Measurements from ENCODE around the gene DISP1. TPM values are rescaled to one million over a fixed set of nuclear protein-coding genes. Genes with fewer than 3 reads are reported as not detected.

The DISP1 gene
- total RNA-seq, 1 donor from 2014 or later = 22.9 TPM

DNA sequence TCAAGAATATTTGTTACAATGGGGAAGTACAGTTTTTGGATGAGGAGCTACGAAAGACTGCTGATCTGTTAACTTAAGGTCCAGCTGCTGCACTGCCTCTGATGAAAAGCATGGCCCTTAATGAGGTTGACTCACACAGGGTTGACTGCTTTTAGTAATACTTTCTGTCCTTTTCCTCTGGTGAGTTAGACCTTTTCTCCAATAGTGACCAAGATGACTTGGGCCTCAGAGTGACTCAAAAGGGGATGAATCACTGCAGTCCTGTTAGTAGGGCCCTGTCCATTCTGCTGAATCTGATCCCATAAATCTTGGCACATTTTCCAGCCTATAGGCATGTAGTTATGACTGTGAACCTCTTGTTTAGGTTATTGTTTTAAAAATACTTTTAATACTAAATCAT lies 2.7 kb downstream of the DISP1 start:
- Histone ChIP-seq H3K27me3 (no peaks in the 10 kb centered on the region), H3K9me3 (no peaks in the 10 kb centered on the region), H3K27ac (no peak overlapping the region), H3K4me3 (no peak overlapping the region), H3K36me3 (no peaks in the 10 kb centered on the region), H3K4me1 (peaks cover 17% of the 10 kb centered on the region)
- intact Hi-C loops (cut with DNase I) = no loop called here
- TF ChIP-seq, protein P1, sequence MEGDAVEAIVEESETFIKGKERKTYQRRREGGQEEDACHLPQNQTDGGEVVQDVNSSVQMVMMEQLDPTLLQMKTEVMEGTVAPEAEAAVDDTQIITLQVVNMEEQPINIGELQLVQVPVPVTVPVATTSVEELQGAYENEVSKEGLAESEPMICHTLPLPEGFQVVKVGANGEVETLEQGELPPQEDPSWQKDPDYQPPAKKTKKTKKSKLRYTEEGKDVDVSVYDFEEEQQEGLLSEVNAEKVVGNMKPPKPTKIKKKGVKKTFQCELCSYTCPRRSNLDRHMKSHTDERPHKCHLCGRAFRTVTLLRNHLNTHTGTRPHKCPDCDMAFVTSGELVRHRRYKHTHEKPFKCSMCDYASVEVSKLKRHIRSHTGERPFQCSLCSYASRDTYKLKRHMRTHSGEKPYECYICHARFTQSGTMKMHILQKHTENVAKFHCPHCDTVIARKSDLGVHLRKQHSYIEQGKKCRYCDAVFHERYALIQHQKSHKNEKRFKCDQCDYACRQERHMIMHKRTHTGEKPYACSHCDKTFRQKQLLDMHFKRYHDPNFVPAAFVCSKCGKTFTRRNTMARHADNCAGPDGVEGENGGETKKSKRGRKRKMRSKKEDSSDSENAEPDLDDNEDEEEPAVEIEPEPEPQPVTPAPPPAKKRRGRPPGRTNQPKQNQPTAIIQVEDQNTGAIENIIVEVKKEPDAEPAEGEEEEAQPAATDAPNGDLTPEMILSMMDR (IDR thresholded peaks at IDR 0.05) = no peak
- DNase-seq = no peak
- ATAC-seq = peak; percentile 48

DNA sequence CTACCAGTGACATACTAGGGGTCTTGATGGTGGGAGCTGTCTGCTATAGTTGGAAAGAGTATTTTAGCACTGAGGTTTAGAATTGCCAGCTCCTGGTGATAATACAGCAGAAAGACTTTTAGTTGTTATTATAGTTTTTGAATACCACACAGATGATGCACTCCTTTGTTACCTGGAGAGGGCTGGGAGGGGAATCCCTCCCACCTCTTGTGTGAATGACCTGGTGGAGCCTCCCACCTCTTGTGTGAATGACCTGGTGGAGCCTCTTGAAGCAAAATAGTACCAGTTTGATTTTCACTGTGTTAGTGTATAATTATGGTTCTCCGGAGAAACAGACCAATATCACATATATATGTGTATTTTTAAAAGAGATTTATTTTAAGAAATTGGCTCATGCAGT lies 3.3 kb downstream of the DISP1 start:
- H3K4me3 ChIP-seq = no peak overlapping the region
- no peak for DNase-seq
- no peaks in the 10 kb centered on the region for H3K9me3 ChIP-seq
- no peak overlapping the region for H3K27ac ChIP-seq
- ATAC-seq = no peak
- TF ChIP-seq, protein P1 (IDR thresholded peaks at IDR 0.05) = no peak
- H3K4me1 ChIP-seq = peaks cover 17% of the 10 kb centered on the region
- no peaks in the 10 kb centered on the region for H3K27me3 ChIP-seq
- H3K36me3 ChIP-seq = no peaks in the 10 kb centered on the region
- intact Hi-C loops (cut with DNase I) = no loop called here

DNA sequence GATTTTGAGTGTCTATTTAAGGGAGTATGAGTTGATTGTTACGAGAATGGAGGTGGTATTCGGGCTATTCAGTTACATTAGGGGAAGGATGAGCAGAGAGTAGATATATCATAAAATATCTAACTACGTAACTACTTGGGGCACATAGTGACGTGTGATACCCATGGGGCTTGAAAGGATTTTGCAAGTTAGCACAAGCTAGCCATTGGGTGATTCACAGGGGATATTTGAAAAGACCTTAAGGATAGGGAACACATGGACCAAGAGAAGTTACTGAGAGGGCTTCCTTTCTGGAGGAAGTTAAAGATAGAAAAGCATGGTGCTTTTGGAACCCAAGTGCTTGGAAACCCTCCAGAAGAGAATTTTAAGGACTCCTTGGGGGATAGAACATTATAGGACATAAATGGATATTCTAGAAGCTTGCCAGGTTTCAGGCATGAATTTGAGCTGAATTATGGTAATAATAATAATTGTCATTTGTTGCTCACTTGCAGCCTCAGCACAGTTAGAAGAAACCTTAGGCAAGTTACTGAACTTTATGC lies 5.4 kb downstream of the DISP1 start:
- intact Hi-C loops (cut with DNase I) = no loop called here
- H3K27me3 ChIP-seq = no peaks in the 10 kb centered on the region

GRCh38 chr1:222821239-222821638 lies 6.4 kb downstream of the DISP1 start:
- TF ChIP-seq, protein P1 (IDR thresholded peaks at IDR 0.05) = no peak
- Histone ChIP-seq H3K4me3 (no peak overlapping the region), H3K9me3 (no peaks in the 10 kb centered on the region), H3K36me3 (no peaks in the 10 kb centered on the region), H3K27ac (no peak overlapping the region), H3K4me1 (peaks cover 8% of the 10 kb centered on the region), H3K27me3 (no peaks in the 10 kb centered on the region)
- ATAC-seq = no peak
- DNase-seq = no peak
- intact Hi-C loops (cut with DNase I) = no loop called here

More for the DNA sequence above, 5.4 kb downstream of the DISP1 start:
- Histone ChIP-seq H3K9me3 (no peaks in the 10 kb centered on the region), H3K36me3 (no peaks in the 10 kb centered on the region), H3K4me1 (peaks cover 17% of the 10 kb centered on the region), H3K27ac (no peak overlapping the region), H3K4me3 (no peak overlapping the region)
- TF ChIP-seq, protein P1 (IDR thresholded peaks at IDR 0.05) = no peak
- DNase-seq (no peak), ATAC-seq (no peak)

- Histone ChIP-seq H3K27ac (no peak overlapping the region), H3K4me1 (no peaks in the 10 kb centered on the region), H3K9me3 (no peaks in the 10 kb centered on the region), H3K4me3 (no peak overlapping the region), H3K27me3 (no peaks in the 10 kb centered on the region), H3K36me3 (no peaks in the 10 kb centered on the region)
- no peak for ATAC-seq
- no peak for DNase-seq
- TF ChIP-seq, protein P1 (IDR thresholded peaks at IDR 0.05) = no peak
- intact Hi-C loops (cut with DNase I) = no loop called here
These were observed 8.9 kb downstream of the DISP1 start for GRCh38 chr1:222823695-222824094.

GRCh38 chr1:222824641-222825040 lies 9.8 kb downstream of the DISP1 start:
- intact Hi-C loops (cut with DNase I) = no loop called here
- Histone ChIP-seq H3K27me3 (no peaks in the 10 kb centered on the region), H3K4me1 (no peaks in the 10 kb centered on the region), H3K36me3 (no peaks in the 10 kb centered on the region), H3K9me3 (no peaks in the 10 kb centered on the region), H3K4me3 (no peak overlapping the region), H3K27ac (no peak overlapping the region)
- DNase-seq = no peak
- ATAC-seq = no peak
- TF ChIP-seq, protein P1 (IDR thresholded peaks at IDR 0.05) = no peak

Data from upper lobe of right lung (tissue), 1 donor.